ENCODE data around the gene TNS2.

TNS2 gene

GRCh38 chr12:53096089-53096741 lies 46.4 kb downstream of the TNS2 start:
- Mint-ChIP-seq H3K27me3 (peaks cover 28% of the 10 kb centered on the region), H3K36me3 (ENCODE audit: low read depth) (no peaks in the 10 kb centered on the region), H3K4me3 (no peak overlapping the region), H3K9me3 (no peaks in the 10 kb centered on the region), H3K27ac (no peak overlapping the region), H3K4me1 (ENCODE audit: low read depth) (peaks cover 57% of the 10 kb centered on the region)
- intact Hi-C loops (cut with micrococcal nuclease): no loop called here

- Mint-ChIP-seq H3K4me1 (ENCODE audit: low read depth) (peaks cover 61% of the 10 kb centered on the region), H3K9me3 (no peaks in the 10 kb centered on the region), H3K27me3 (peaks cover 28% of the 10 kb centered on the region), H3K27ac (peak overlapping the region; percentile 29), H3K36me3 (ENCODE audit: low read depth) (no peaks in the 10 kb centered on the region), H3K4me3 (peak overlapping the region; percentile 73)
- intact Hi-C loops (cut with micrococcal nuclease): no loop called here
These were observed 46.9 kb downstream of the TNS2 start for GRCh38 chr12:53096759-53097158.

GRCh38 chr12:53097207-53097563 lies 47.3 kb downstream of the TNS2 start:
- Mint-ChIP-seq H3K4me3 (peak overlapping the region; percentile 73), H3K36me3 (ENCODE audit: low read depth) (no peaks in the 10 kb centered on the region), H3K9me3 (no peaks in the 10 kb centered on the region), H3K4me1 (ENCODE audit: low read depth) (peaks cover 66% of the 10 kb centered on the region), H3K27ac (peak overlapping the region; percentile 29), H3K27me3 (peaks cover 28% of the 10 kb centered on the region)
- intact Hi-C loops (cut with micrococcal nuclease): no loop called here

GRCh38 chr12:53097564-53098353 lies 47.9 kb downstream of the TNS2 start, which contains the start of gene IGFBP6:
Gene IGFBP6 (plus strand): TSS chr12:53097667. CDS start chr12:53097718, 51 bp downstream.
- Mint-ChIP-seq H3K27me3 (peaks cover 28% of the 10 kb centered on the region), H3K36me3 (ENCODE audit: low read depth) (no peaks in the 10 kb centered on the region), H3K27ac (peak within 1 kb of the TSS; percentile 29), H3K4me1 (ENCODE audit: low read depth) (peaks cover 71% of the 10 kb centered on the region), H3K9me3 (no peaks in the 10 kb centered on the region), H3K4me3 (peak within 1 kb of the TSS; percentile 73)
- intact Hi-C loops (cut with micrococcal nuclease): no loop called here

- H3K36me3 Mint-ChIP-seq (ENCODE audit: low read depth): no peaks in the 10 kb centered on the region
- H3K9me3 Mint-ChIP-seq: no peaks in the 10 kb centered on the region
- peaks cover 28% of the 10 kb centered on the region for H3K27me3 Mint-ChIP-seq
- peak overlapping the region; percentile 29 for H3K27ac Mint-ChIP-seq
- H3K4me3 Mint-ChIP-seq: peak overlapping the region; percentile 73
- intact Hi-C loops (cut with micrococcal nuclease): no loop called here
- H3K4me1 Mint-ChIP-seq (ENCODE audit: low read depth): peaks cover 71% of the 10 kb centered on the region
These were observed 48.6 kb downstream of the TNS2 start for GRCh38 chr12:53098354-53098981.

GRCh38 chr12:53099071-53099882 lies 49.4 kb downstream of the TNS2 start:
- Mint-ChIP-seq H3K27me3 (peaks cover 28% of the 10 kb centered on the region), H3K4me3 (no peak overlapping the region), H3K27ac (peak overlapping the region; percentile 29), H3K36me3 (ENCODE audit: low read depth) (no peaks in the 10 kb centered on the region), H3K4me1 (ENCODE audit: low read depth) (peaks cover 71% of the 10 kb centered on the region), H3K9me3 (no peaks in the 10 kb centered on the region)
- intact Hi-C loops (cut with micrococcal nuclease): loop anchor here (1.0 kb wide), 1 partner anchor 33 kb away; no protein-coding TSS in a partner anchor

GRCh38 chr12:53100466-53101151 lies 50.7 kb downstream of the TNS2 start:
- Mint-ChIP-seq H3K36me3 (ENCODE audit: low read depth) (no peaks in the 10 kb centered on the region), H3K4me1 (ENCODE audit: low read depth) (peaks cover 72% of the 10 kb centered on the region), H3K4me3 (no peak overlapping the region), H3K9me3 (no peaks in the 10 kb centered on the region), H3K27ac (peak overlapping the region; percentile 82), H3K27me3 (peaks cover 28% of the 10 kb centered on the region)
- intact Hi-C loops (cut with micrococcal nuclease): no loop called here

- Mint-ChIP-seq H3K9me3 (no peaks in the 10 kb centered on the region), H3K36me3 (ENCODE audit: low read depth) (no peaks in the 10 kb centered on the region), H3K4me1 (ENCODE audit: low read depth) (peaks cover 66% of the 10 kb centered on the region), H3K27me3 (peaks cover 28% of the 10 kb centered on the region), H3K27ac (peak overlapping the region; percentile 82), H3K4me3 (no peak overlapping the region)
- intact Hi-C loops (cut with micrococcal nuclease): no loop called here
These were observed 51.4 kb downstream of the TNS2 start for GRCh38 chr12:53101266-53101665.

GRCh38 chr12:53101931-53102781 lies 52.3 kb downstream of the TNS2 start:
- Mint-ChIP-seq H3K4me3 (no peak overlapping the region), H3K27ac (peak overlapping the region; percentile 82), H3K36me3 (ENCODE audit: low read depth) (no peaks in the 10 kb centered on the region), H3K4me1 (ENCODE audit: low read depth) (peaks cover 57% of the 10 kb centered on the region), H3K27me3 (peaks cover 21% of the 10 kb centered on the region), H3K9me3 (no peaks in the 10 kb centered on the region)
- intact Hi-C loops (cut with micrococcal nuclease): no loop called here

GRCh38 chr12:53102883-53103807 lies 53.3 kb downstream of the TNS2 start, which contains the start of gene SOAT2:
Gene SOAT2 (plus strand): TSS chr12:53103486. CDS start chr12:53103578, 92 bp downstream.
- Mint-ChIP-seq H3K36me3 (ENCODE audit: low read depth) (no peaks in the 10 kb centered on the region), H3K4me3 (no peak within 1 kb of the TSS), H3K27me3 (peaks cover 13% of the 10 kb centered on the region), H3K9me3 (no peaks in the 10 kb centered on the region), H3K4me1 (ENCODE audit: low read depth) (peaks cover 49% of the 10 kb centered on the region), H3K27ac (peak within 1 kb of the TSS; percentile 82)
- intact Hi-C loops (cut with micrococcal nuclease): no loop called here

- Mint-ChIP-seq H3K4me1 (ENCODE audit: low read depth) (peaks cover 41% of the 10 kb centered on the region), H3K27ac (peak overlapping the region; percentile 82), H3K36me3 (ENCODE audit: low read depth) (no peaks in the 10 kb centered on the region), H3K27me3 (peaks cover 5% of the 10 kb centered on the region), H3K4me3 (no peak overlapping the region), H3K9me3 (no peaks in the 10 kb centered on the region)
- intact Hi-C loops (cut with micrococcal nuclease): no loop called here
These were observed 54.0 kb downstream of the TNS2 start for GRCh38 chr12:53103860-53104305.
